IPS-18c (cell line): ENCODE data around the gene NRBF2.

Experiments
- H3K4me3 ChIP-seq: 2 replicates; pipeline ENCODE4 v1.7.0; 2013; ENCODE audit warnings: low read depth, mild to moderate bottlenecking, low read length, moderate library complexity; ENCODE audit not compliant: insufficient read depth
- H3K9me3 ChIP-seq: one replicate; pipeline ENCODE4 v1.6.1; 2013; ENCODE audit warnings: mild to moderate bottlenecking, low read length, moderate library complexity; ENCODE audit not compliant: control insufficient read depth, insufficient read depth

Gene NRBF2

GRCh38 chr10:63192826-63193225 lies 59.7 kb downstream of the NRBF2 start:
- no peaks in the 10 kb centered on the region for H3K9me3 ChIP-seq
- H3K4me3 ChIP-seq, result no peak overlapping the region

GRCh38 chr10:63197344-63198092 lies 64.4 kb downstream of the NRBF2 start:
- H3K4me3 ChIP-seq, result no peak overlapping the region
- H3K9me3 ChIP-seq, result no peaks in the 10 kb centered on the region

- no peaks in the 10 kb centered on the region for H3K9me3 ChIP-seq
- H3K4me3 ChIP-seq, result no peak overlapping the region
Observed at GRCh38 chr10:63199716-63200115, 66.6 kb downstream of the NRBF2 start.

GRCh38 chr10:63200431-63200830 lies 67.3 kb downstream of the NRBF2 start:
- Histone ChIP-seq H3K9me3 (no peaks in the 10 kb centered on the region), H3K4me3 (no peak overlapping the region)

GRCh38 chr10:63201118-63201517 lies 68.0 kb downstream of the NRBF2 start:
- no peaks in the 10 kb centered on the region for H3K9me3 ChIP-seq
- no peak overlapping the region for H3K4me3 ChIP-seq
